NB4 (cell line): Measurements from ENCODE around the gene AP2A2.

Source experiments
- CTCF ChIP-seq: IDR thresholded peaks from one replicate; pipeline ENCODE4 v1.5.1; 2012; ENCODE audit warnings: low read depth, low read length
- MAX ChIP-seq: IDR thresholded peaks from 2 replicates; pipeline ENCODE4 v1.6.1; 2011; ENCODE audit warnings: low read depth, low read length
- MYC ChIP-seq: IDR thresholded peaks from 2 replicates; pipeline ENCODE4 v1.6.1; 2011; ENCODE audit warnings: low read depth, low read length
- POLR2A ChIP-seq: IDR thresholded peaks from 2 replicates; pipeline ENCODE4 v1.6.1; 2011; ENCODE audit warnings: mild to moderate bottlenecking; ENCODE audit not compliant: insufficient read length; ENCODE audit errors: extremely low read depth

DNA sequence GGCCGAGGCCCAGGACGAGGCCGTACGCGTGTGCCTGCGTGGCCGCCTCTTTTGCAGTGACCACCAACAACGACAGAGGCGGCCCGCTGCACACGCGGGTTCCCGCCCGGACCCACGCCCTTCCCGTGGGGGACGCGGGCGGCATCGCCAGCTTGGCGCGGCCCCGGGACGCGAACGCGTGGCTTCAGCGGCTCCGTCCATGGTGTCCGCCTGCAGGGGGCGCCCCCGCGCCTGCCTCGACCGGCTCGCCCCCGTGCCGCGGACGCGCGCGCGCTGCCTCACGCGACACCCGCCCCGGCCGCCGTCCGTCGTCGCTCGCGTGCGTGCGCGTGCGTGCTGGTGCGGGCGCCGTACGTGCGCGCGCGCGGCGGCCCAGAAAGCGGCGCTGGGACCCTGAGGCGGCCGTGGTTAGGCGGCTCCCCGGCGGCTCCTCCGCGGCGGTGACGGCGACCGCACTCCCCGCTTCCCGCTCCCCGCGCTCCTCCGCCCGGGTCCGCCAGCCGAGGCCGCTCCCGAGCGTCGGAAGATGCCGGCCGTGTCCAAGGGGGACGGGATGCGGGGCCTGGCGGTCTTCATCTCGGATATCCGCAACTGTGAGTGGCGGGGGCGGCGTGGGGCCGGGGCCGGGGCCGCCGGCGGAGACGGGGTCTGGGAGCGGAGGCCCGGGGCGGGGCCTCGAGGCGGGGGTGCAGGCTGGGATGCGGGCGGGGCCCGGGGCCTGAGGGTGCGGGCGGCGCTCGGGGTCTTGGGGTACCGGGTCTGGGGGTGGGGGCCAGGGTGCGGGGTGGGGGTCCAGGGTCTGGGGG lies at the start of gene AP2A2:
- peak; percentile 40 for TF ChIP-seq CTCF
- peak; percentile 49 for TF ChIP-seq POLR2A
- TF ChIP-seq MAX: no peak
- no peak for TF ChIP-seq MYC
